ENCODE results near the gene SALL1. TPM values are rescaled to one million over a fixed set of nuclear protein-coding genes. Genes with fewer than 3 reads are reported as not detected.
A peak's percentile ranks its signal among the peaks of the same experiment; 100 is the strongest.

Gene SALL1
- total RNA-seq, 1 experiment from 2014 or later, result 101 TPM

DNA sequence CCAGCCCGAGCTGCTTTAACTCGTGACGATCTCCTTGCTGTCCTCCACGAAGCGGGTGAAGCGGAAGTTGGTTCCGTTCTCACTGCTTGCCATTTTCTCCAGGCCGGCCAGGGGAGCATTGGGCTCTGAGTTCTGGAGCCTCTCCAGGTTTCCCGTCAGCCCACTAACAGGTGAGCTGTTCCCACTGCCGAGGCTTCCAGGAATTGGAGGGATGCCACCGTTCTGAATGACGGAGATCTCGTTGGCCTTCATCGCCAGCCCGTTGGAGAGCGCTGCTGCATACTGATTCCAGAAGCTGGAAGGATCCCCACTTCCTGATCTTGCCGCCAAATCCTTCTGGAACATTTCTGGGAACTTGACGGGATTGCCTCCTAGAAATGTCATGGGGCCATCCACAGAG is 14.0 kb downstream of the SALL1 start:
- Histone ChIP-seq H4K20me1 (ENCODE audit: control insufficient read depth, insufficient read depth, insufficient read length) (no peaks in the 10 kb centered on the region), H3K14ac (ENCODE audit: insufficient read depth, low read length) (no peak overlapping the region), H4K5ac (ENCODE audit: insufficient read length, low read depth, low read length) (no peak overlapping the region), H4K91ac (ENCODE audit: insufficient read length, low read depth, low read length) (no peak overlapping the region), H2BK5ac (ENCODE audit: insufficient read length, low read length) (no peak overlapping the region), H3K79me1 (ENCODE audit: insufficient read depth, low read depth, low read length, poor library complexity, severe bottlenecking) (peaks cover 5% of the 10 kb centered on the region), H3K23me2 (ENCODE audit: insufficient read length, low read depth, low read length, poor library complexity, severe bottlenecking) (peaks cover 15% of the 10 kb centered on the region), H3K4me1 (ENCODE audit: insufficient read depth, low read length) (no peaks in the 10 kb centered on the region), H3K4ac (ENCODE audit: low read depth, low read length) (no peak overlapping the region), H2BK15ac (ENCODE audit: low read depth, low read length) (no peak overlapping the region), H3K27me3 (ENCODE audit: insufficient read depth, low read length) (no peaks in the 10 kb centered on the region), H4K8ac (replicated peaks; ENCODE audit: insufficient read length, low read depth, low read length) (no peak overlapping the region), H3K56ac (ENCODE audit: insufficient read length, low read depth, low read length) (no peak overlapping the region), H2AK5ac (ENCODE audit: insufficient read length, low read length) (no peak overlapping the region), H3K9ac (ENCODE audit: extremely low read depth, insufficient read length, low read length) (no peak overlapping the region), H2BK120ac (ENCODE audit: low read depth, low read length, poor library complexity, severe bottlenecking) (no peak overlapping the region), H3K4me2 (ENCODE audit: insufficient read depth, insufficient read length, low read length) (no peak overlapping the region), H2BK12ac (ENCODE audit: insufficient read length, low read depth, low read length) (no peak overlapping the region), H3K18ac (ENCODE audit: insufficient read length, low read depth, low read length) (no peak overlapping the region), H3K79me2 (ENCODE audit: insufficient read depth, low read length) (peaks cover 4% of the 10 kb centered on the region; the same call in 1 of the 2 replicates), H3K23ac (ENCODE audit: insufficient read length, low read depth, low read length) (no peak overlapping the region), H2AFZ (ENCODE audit: low read length) (no peak overlapping the region), H2BK20ac (ENCODE audit: low read depth, low read length, poor library complexity, severe bottlenecking) (no peak overlapping the region), H3K9me3 (ENCODE audit: control insufficient read depth, low read depth, low read length) (no peaks in the 10 kb centered on the region), H3T11ph (ENCODE audit: low read length) (no peak overlapping the region), H3K27ac (ENCODE audit: insufficient read length, low read depth, low read length) (no peak overlapping the region)
- Mint-ChIP-seq H3K27ac (peak overlapping the region in 1 of 3 experiments; percentile 58; a peak in 1 of 7 replicates), H3K36me3 (ENCODE audit: insufficient read depth in 1 of 3, low read depth in 3 of 3) (peaks cover 53 to 71% (median 69%) of the 10 kb centered on the region in 3 experiments), H3K4me1 (peaks cover 29 to 48% of the 10 kb centered on the region in 2 experiments), H3K4me3 (no peak overlapping the region), H3K27me3 (ENCODE audit: low read depth) (0 out of 2 replicates have a peak, but pooled peaks cover 2% of the 10 kb centered on the region), H3K9me3 (no peaks in the 10 kb centered on the region; a peak in 1 of 5 replicates)
- DNase-seq, result no peak
- no peak for TF ChIP-seq CTCF (conservative IDR thresholded peaks at IDR 0.05)
- WGBS (ENCODE audit: extremely low coverage, insufficient read length, low lambda C conversion rate), result no CpG with 5 or more reads among the region's 18 CpGs
